ENCODE data around the gene LMTK3. TPM values are rescaled to one million over a fixed set of nuclear protein-coding genes. Genes with fewer than 3 reads are reported as not detected.

LMTK3 gene
- total RNA-seq, 4 donors from 2014 or later: under 0.01 to 1.8 (median 0.59) TPM; not detected in 1

DNA sequence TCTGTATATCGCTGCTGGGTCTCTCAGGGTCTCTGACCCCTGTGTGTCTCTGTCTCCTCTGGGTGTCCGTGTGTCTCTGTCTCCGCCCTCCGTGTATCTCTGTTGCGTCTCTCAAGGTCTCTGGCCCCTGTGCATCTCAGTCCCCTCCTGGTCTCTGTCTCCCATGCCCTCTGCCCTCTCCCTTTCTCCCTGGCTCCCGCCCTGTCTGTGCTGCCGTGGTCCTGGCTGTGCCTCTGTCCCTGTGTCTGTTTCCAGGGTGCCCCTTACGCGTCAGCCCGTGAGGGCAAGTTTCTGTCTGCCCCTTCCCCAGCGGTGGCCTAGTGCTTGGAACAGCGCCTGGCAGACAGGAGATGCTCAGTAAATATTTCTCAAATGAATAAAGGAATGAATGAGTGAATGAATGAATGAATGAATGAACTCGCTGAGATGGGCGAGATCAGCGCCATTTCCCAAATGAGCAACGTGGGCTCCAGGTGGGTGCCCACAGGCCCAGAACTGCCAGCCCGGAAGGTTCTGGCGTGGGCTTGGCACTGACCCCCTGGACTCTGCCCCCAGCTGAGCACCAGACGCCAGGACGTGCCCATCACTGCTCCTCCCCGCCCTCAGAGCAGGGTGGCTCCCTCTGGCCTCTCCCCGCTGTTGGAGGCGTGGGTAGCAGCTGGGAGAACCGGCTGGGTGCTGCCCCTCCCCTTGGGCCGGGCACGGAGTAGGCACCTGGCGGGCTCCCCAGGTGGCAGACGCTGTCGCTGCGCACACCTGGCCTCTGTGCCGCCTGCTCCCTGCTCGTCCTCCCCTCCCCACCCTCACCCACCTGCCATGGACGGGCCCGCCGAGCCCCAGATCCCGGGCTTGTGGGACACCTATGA, 40.0 kb upstream of the LMTK3 start, which contains the start of gene SULT2B1:
SULT2B1 (plus strand) TSS at position 736 of the 866 bp plus-strand sequence; CDS start at position 817, 81 bp downstream.
- no peak within 1 kb of the TSS for H3K4me3 ChIP-seq
- no peak for DNase-seq (ENCODE audit: low spot score in 2 of 2)
- H3K9me3 ChIP-seq: no peaks in the 10 kb centered on the region
- H3K36me3 ChIP-seq: no peaks in the 10 kb centered on the region
- no peak within 1 kb of the TSS for H3K27ac ChIP-seq
- peaks cover 0 to 5% (median 0%) of the 10 kb centered on the region in 4 donors for H3K4me1 ChIP-seq
- WGBS, 2 donors: 53 to 63% methylated on average over 24 to 36 of the region's 36 CpGs
- TF ChIP-seq EP300 (IDR thresholded peaks at IDR 0.05) (no peak), POLR2A (IDR thresholded peaks at IDR 0.05) (no peak)
- TF ChIP-seq, protein P1, sequence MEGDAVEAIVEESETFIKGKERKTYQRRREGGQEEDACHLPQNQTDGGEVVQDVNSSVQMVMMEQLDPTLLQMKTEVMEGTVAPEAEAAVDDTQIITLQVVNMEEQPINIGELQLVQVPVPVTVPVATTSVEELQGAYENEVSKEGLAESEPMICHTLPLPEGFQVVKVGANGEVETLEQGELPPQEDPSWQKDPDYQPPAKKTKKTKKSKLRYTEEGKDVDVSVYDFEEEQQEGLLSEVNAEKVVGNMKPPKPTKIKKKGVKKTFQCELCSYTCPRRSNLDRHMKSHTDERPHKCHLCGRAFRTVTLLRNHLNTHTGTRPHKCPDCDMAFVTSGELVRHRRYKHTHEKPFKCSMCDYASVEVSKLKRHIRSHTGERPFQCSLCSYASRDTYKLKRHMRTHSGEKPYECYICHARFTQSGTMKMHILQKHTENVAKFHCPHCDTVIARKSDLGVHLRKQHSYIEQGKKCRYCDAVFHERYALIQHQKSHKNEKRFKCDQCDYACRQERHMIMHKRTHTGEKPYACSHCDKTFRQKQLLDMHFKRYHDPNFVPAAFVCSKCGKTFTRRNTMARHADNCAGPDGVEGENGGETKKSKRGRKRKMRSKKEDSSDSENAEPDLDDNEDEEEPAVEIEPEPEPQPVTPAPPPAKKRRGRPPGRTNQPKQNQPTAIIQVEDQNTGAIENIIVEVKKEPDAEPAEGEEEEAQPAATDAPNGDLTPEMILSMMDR (IDR thresholded peaks at IDR 0.05): no peak
- H3K27me3 ChIP-seq: peaks cover 0 to 73% of the 10 kb centered on the region in 2 donors

DNA sequence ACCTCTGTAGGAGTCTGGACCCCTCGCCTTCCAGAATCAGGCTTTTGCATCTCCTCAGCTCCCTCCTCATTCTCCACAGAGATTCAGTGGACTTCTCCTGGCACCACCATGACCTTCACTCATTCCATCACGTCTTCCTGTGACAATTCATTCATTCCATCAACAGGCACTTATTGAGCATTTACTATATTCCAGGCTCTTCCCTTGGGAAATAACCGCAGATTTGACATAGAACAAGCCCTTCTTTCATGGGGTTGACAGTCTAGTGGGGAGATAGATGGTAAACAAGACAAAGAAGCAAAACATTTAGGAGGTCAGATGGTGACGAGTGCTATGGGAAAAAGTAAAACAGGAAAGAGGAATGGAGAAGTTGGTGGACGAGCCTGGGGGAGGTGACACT, 37.7 kb upstream of the LMTK3 start:
- DNase-seq (ENCODE audit: low spot score in 2 of 2): no peak
- TF ChIP-seq POLR2A (IDR thresholded peaks at IDR 0.05): no peak
- TF ChIP-seq, protein P1 (IDR thresholded peaks at IDR 0.05): no peak
- WGBS, 2 donors: 44 to 48% methylated on average over 5 of the region's 5 CpGs
- H3K27ac ChIP-seq: no peak overlapping the region
- H3K4me3 ChIP-seq: no peak overlapping the region
- H3K27me3 ChIP-seq: peaks cover 0 to 77% of the 10 kb centered on the region in 2 donors
- peaks cover 0 to 5% (median 0%) of the 10 kb centered on the region in 4 donors for H3K4me1 ChIP-seq
- no peaks in the 10 kb centered on the region for H3K9me3 ChIP-seq
- no peaks in the 10 kb centered on the region for H3K36me3 ChIP-seq

DNA sequence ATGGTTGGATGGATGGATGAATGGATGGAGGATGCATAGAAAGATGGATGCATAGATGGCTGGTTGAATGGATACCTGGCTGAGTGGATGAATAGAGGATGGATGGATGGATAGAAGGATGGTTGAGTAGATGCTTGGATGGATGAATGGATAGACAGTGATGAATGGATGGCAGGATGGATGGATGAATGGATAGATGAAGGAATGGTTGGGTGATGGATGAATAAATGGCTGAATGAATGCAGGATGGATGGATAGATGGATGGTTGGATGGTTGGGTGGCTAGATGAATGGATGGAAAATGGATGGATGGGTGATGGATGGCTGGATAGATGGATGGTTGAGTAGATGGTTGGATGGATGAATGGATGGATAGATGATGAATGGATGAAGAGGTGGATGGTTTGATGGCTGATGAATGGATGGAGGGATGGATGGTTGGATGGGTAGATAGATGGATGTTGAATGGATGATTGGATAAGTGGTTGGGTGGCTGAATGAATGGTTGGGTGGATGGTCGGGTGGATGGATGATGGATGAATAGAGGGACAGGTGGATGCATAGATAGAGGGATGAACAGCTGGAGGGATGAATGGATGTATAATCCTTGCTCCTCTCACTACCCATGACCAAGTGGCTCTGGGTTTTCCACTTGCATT, 36.7 kb upstream of the LMTK3 start:
- 90 to 98% methylated on average over 1 of the region's 1 CpG for WGBS, 2 donors

DNA sequence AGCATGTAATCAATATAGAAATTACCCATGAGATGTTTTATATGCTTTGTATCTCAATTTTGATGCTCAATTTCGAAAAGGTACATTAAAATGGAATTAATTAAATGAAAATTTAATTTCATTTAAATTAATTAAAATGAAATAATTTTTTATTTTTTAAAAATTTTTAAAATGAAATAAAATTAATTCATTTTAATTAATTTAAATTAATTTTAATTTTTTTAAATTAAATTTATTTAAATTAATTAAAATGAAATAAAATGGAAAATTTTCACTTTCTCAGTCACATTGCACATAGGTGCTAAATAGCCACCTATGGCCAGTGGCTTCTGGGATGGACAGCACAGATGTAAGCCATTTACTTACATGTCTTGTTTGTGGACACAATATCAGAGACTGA, 36.1 kb upstream of the LMTK3 start:
- Histone ChIP-seq H3K4me1 (peaks cover 0 to 4% (median 0%) of the 10 kb centered on the region in 4 donors), H3K9me3 (no peaks in the 10 kb centered on the region), H3K4me3 (no peak overlapping the region), H3K27ac (no peak overlapping the region), H3K27me3 (peaks cover 0 to 62% of the 10 kb centered on the region in 2 donors), H3K36me3 (no peaks in the 10 kb centered on the region)
- TF ChIP-seq POLR2A (IDR thresholded peaks at IDR 0.05) (no peak), EP300 (IDR thresholded peaks at IDR 0.05) (no peak)
- TF ChIP-seq, protein P1 (IDR thresholded peaks at IDR 0.05): no peak
- no peak for DNase-seq (ENCODE audit: low spot score in 2 of 2)
- 69 to 81% methylated on average over 1 of the region's 1 CpG for WGBS, 2 donors

More for the DNA sequence above, 36.7 kb upstream of the LMTK3 start:
- Histone ChIP-seq H3K27ac (no peak overlapping the region), H3K27me3 (peaks cover 0 to 67% of the 10 kb centered on the region in 2 donors), H3K9me3 (no peaks in the 10 kb centered on the region), H3K4me1 (peaks cover 0 to 1% (median 0%) of the 10 kb centered on the region in 4 donors), H3K36me3 (no peaks in the 10 kb centered on the region), H3K4me3 (no peak overlapping the region)
- TF ChIP-seq, protein P1 (IDR thresholded peaks at IDR 0.05): no peak
- TF ChIP-seq POLR2A (IDR thresholded peaks at IDR 0.05): no peak
- TF ChIP-seq EP300 (IDR thresholded peaks at IDR 0.05): no peak
- no peak for DNase-seq (ENCODE audit: low spot score in 2 of 2)

All from tibial nerve (tissue), 4 donors.